Fibroblast of the aortic adventitia (primary cell): ENCODE measurements around the gene ZNF740. TPM values are rescaled to one million over a fixed set of nuclear protein-coding genes. Genes with fewer than 3 reads are reported as not detected.

Experiments
- DNase-seq: peaks from one replicate; pipeline ENCODE4 v3.0.0-alpha.2; 2010; ENCODE audit warnings: low read depth
- H3K4me3 ChIP-seq: 2 replicates; pipeline ENCODE4 v1.5.1; 2011; ENCODE audit warnings: low read depth, mild to moderate bottlenecking, control low read depth, low read length, moderate library complexity
- total RNA-seq: library from RNA; depleted of rRNA; stranded (reverse); fragments of >200 nt; gene quantifications from 2 replicates; pipeline ENCODE4 v1.2.3, GENCODE V29; 2012; ENCODE audit warnings: low replicate concordance
- TF ChIP-seq, protein P1 (sequence below): IDR thresholded peaks from 2 replicates; pipeline ENCODE4 v1.5.1; 2011; ENCODE audit warnings: mild to moderate bottlenecking, low read length, control low read depth, inconsistent platforms; ENCODE audit not compliant: insufficient read depth

Gene ZNF740
- total RNA-seq, 1 donor, result 12.6 TPM

DNA sequence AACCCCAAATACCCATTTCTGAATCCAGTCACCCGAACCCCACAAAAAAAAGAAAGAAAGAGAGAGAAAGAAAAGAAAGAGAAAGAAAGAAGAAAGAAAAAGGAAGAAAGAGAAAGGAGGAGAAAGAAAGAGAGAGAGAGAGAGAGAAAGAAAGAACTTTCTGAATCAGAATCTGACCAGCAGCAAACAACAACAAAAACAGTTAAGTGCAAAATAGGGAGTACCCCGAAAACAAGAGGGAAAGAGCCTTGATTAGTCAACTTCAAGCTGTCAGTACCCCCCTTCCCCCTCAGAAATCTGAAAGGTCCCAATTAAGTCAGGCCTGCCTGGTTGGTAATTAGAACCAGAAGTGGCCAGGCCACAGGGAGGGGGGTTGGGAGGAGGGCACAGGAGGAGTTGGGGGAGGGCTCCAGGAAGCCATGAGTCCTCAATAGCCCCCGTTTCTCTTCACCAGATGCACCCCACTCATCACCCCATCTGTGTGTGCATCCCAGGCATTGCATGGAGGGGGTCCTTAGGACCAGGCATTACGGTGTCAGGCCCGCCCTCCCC, 41.7 kb downstream of the ZNF740 start:
- DNase-seq, result no peak
- TF ChIP-seq, protein P1, sequence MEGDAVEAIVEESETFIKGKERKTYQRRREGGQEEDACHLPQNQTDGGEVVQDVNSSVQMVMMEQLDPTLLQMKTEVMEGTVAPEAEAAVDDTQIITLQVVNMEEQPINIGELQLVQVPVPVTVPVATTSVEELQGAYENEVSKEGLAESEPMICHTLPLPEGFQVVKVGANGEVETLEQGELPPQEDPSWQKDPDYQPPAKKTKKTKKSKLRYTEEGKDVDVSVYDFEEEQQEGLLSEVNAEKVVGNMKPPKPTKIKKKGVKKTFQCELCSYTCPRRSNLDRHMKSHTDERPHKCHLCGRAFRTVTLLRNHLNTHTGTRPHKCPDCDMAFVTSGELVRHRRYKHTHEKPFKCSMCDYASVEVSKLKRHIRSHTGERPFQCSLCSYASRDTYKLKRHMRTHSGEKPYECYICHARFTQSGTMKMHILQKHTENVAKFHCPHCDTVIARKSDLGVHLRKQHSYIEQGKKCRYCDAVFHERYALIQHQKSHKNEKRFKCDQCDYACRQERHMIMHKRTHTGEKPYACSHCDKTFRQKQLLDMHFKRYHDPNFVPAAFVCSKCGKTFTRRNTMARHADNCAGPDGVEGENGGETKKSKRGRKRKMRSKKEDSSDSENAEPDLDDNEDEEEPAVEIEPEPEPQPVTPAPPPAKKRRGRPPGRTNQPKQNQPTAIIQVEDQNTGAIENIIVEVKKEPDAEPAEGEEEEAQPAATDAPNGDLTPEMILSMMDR, result no peak
- peak overlapping the region; percentile 52 for H3K4me3 ChIP-seq

DNA sequence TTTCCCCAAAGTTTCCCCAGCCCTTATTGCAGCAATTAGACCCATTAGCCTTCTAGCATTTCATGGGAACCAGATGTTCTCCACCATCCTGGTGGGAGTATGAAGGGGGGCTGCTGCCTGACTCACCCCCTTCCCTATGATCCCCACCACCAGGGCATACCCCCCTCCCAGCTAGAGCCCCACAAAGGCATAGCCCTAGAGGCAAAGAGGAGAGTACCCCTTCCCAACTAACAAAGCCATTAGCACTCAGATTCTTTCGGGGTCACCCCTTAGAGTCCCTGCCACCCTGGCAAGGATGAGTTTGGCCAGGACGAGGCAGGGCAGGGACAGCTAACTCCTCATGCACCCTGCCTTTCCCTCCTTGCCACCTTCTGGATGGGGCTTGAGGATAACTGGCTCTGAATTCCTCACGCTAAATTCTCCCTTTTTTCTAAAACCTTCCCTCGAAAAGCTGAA, 42.3 kb downstream of the ZNF740 start:
- no peak for DNase-seq
- H3K4me3 ChIP-seq, result no peak overlapping the region
- TF ChIP-seq, protein P1, result no peak

DNA sequence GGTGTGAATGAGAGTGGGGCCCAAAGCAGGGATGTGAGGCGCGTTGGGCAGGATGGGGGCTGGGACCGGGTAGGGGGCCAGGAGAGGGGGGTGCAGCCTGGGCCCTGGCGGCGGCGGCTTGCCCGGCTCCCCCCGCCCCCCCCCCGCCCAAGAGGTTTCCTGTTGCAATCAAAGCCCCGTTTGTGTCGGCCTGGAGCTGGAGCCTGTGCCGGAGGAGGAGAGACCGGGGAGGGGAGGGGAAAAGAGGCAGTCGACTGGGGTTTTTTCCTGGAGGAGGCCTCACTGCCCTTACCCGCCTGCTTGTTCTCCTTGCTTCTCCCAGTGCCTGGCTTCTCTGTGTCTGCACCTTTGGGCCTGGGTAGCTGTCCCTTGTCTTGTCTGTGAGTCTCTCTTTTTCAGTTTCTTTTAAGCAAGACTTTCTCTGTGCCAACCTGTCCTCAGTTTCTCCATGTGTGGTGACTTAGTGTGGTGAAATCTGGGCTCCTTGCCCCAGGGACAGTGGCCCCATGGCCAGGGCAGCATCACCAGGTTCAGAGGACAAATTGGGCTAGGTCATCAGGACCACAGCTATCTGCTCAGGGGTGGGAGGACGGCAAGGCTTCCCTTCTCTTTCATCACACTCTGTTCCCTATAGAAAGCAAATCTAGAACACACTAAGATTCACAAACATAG, 43.0 kb downstream of the ZNF740 start:
- TF ChIP-seq, protein P1, result no peak
- peak; percentile 61 for DNase-seq
- H3K4me3 ChIP-seq, result no peak overlapping the region

DNA sequence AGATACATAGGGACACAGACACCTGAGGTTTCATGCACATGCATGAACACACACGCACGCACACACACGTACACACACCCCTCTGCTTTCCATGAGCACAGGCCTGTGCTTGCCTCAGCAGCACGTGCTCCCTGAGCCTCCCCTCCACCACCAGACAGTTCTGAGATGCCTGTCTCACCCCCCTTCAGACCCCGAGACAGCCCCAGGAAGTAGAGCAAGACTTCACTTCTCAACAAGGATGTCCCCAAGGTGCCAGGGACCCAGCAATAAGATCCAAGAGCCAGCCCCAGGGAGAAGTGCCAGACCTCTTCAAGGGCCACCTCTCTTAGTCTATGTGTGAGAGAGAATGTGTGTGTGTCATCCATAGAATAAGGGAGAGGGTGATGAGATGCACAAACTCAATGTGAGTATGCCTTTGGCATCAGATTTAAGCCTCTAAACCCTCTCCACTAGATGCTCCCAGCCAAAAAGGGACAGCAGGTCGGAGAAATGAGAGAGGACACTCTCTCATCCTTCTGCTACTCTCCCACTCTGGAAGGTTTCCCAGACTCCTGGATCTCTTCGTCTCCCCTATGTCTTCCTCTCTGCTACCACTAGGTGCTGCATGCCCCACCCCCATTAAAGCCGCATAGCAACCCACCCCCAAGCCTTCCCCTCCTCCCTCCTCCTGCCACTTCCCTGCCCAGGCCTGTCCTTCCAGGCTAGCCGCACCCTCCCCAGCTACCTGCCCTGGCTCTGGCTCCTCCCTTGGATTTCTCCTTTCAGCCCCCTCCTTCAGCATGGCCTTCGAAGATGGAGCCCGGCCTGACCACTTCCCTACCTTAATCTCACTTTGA, 43.8 kb downstream of the ZNF740 start:
- DNase-seq, result no peak
- TF ChIP-seq, protein P1, result peak; percentile 27
- no peak overlapping the region for H3K4me3 ChIP-seq

DNA sequence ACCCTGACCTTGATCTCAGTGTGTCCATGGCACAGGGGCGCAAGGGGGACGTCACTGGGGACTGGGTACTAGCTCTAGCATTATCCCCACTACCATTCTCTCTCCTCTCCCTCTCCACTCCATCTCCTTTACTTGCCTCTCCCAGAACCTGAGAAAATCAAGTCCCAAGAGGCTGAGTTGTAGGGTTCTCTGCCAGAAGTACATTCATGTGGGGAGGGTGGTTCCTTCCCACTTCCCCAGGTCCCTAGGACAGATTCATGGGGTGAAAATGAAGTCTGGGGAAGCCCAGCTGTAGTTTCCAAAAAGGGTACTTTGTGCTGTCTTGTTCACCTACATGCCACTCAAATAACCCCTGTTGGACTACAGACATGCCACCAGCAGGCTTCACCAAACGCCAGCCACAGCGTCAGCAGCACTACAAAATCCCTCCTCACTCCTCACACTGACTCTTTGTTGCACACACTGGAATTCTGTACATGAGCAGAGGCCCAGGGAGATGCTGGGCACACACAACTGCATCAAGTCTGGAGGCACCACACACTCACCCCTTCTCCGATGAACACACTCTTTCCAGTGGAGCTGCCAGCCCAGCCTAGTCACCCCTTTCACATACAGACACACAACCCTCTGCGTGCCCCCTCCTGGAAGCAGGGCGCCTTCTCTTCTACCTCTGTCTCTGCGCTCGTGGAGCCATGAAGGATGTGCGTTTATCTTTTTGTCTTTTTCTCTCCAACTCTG, 44.5 kb downstream of the ZNF740 start:
- H3K4me3 ChIP-seq, result no peak overlapping the region
- TF ChIP-seq, protein P1, result no peak
- DNase-seq, result peak; percentile 55

DNA sequence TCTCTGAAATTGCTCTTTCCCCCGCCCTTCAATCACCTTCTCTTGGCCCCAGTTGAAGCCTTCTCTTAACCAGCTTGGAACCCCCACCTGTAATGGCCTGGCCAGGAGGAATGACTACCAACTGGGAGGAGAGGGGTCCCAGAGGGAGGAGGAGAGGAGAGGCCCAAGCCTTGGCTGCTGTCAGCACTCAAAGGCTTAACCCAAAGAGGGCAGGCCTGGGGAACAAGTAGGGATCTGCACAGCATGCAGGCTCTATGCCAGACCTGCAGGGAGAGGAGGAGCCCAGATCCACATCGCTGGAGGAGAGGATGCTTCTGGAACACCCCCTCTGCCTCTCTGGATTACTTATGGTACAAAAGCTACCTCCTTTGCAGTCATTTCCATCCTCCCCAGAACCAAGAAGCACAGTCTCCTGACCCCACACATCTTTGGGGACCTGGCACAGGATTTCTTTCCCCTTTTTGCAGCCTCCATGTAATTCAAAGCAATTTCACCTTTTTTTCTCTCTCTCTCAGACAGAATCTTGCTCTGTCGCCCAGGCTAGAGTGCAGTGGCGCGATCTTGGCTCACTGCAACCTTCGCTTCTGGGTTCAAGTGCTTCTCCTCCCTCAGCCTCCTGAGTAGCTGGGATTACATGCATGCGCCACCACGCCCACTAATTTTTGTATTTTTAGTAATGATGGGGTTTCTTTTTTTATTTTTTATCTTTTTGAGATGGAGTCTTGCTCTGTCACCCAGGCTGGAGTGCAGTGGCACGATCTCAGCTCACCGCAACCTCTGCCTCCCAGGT, 45.3 kb downstream of the ZNF740 start:
- H3K4me3 ChIP-seq, result no peak overlapping the region
- no peak for DNase-seq
- TF ChIP-seq, protein P1, result no peak
